HepG2 (cell line): ENCODE results near the gene CFAP221. TPM values are rescaled to one million over a fixed set of nuclear protein-coding genes. Genes with fewer than 3 reads are reported as not detected.

Experiments
- ATAC-seq: fragments of 200-7000 bp; cut with Tn5 transposase; 3 replicates; pipeline ENCODE4 v1.9.1; 2020; ENCODE audit warnings: mild to moderate bottlenecking, moderate library complexity
- BruUV-seq: library from RNA; stranded (reverse); fragments of 400-500 nt; replicated peaks from 2 replicates; lab custom pipeline; 2021; lab: Mats Ljungman, UMichigan
- CTCF ChIA-PET: fragments of 300-600 bp; formaldehyde crosslinking; extraction: SDS; loops from one replicate; lab custom pipeline; 2021; ENCODE audit warnings: low total read pairs, inconsistent platforms, low intra/inter-chr PET ratio; lab: Yijun Ruan, JAX
- POLR2A ChIA-PET: fragments of 350-600 bp; sonication (Branson Sonifier 250); formaldehyde crosslinking; loops from one replicate; lab custom pipeline; 2020; ENCODE audit warnings: antibody characterized with exemption, inconsistent platforms; lab: Yijun Ruan, JAX
- DNase-seq: peaks from one replicate; pipeline ENCODE4 v3.0.0-alpha.2; 2015; ENCODE audit warnings: low spot score
- FAIRE-seq: peaks from 3 replicates; lab custom pipeline; 2011; peaks lifted over from hg19 to GRCh38; lab: Jason Lieb, UNC
- H2AFZ ChIP-seq: one replicate; pipeline ENCODE4 v1.6.1; 2011; ENCODE audit warnings: low read length, inconsistent platforms
- H3K27ac ChIP-seq: fragments of 300-600 bp; 3 replicates; pipeline ENCODE4 v1.8.0; 2011; ENCODE audit warnings: mixed run types, mild to moderate bottlenecking, mixed read lengths, low read length, inconsistent platforms; ENCODE audit not compliant: insufficient read depth; ENCODE audit errors: extremely low read length
- H3K27me3 ChIP-seq, 2 experiments: fragments of 200-600 bp in 1 of 2; 2 replicates in 1 of 2; 3 replicates in 1 of 2; pipeline versions ENCODE4 v1.6.0 to v1.8.0; 2011; ENCODE audit warnings: low read length in 2 of 2, mild to moderate bottlenecking in 2 of 2, moderate library complexity in 2 of 2, inconsistent platforms in 1 of 2; ENCODE audit not compliant: insufficient read depth in 2 of 2, control insufficient read depth in 1 of 2
- H3K36me3 ChIP-seq, 2 experiments: fragments of 200-600 bp in 1 of 2; replicated peaks in 1 of 2; 2 replicates in 1 of 2; 3 replicates in 1 of 2; pipeline versions ENCODE4 v1.5.1 to v1.8.0; 2011; ENCODE audit warnings: low read length in 2 of 2, inconsistent platforms in 1 of 2; ENCODE audit not compliant: insufficient read depth in 2 of 2, control insufficient read depth in 1 of 2
- H3K4me1 ChIP-seq: 2 replicates; pipeline ENCODE4 v1.5.1; 2012; ENCODE audit warnings: low read length, inconsistent platforms; ENCODE audit not compliant: insufficient read depth
- H3K4me2 ChIP-seq: 2 replicates; pipeline ENCODE4 v1.6.0; 2011; ENCODE audit warnings: low read depth, low read length, inconsistent platforms
- H3K4me3 ChIP-seq, 3 experiments: fragments of 200-600 bp in 1 of 3; sonication (generic), shearing (Covaris generic) in 1 of 3; replicated peaks in 1 of 3; 2 replicates each; pipeline ENCODE4 v1.5.1; 2011 to 2016; ENCODE audit warnings: low read length in 3 of 3, inconsistent platforms in 2 of 3, low read depth in 2 of 3, mild to moderate bottlenecking in 2 of 3, control low read depth in 1 of 3, mixed read lengths in 1 of 3; ENCODE audit not compliant: insufficient read depth in 1 of 3
- H3K79me2 ChIP-seq: one replicate; pipeline ENCODE4 v1.6.1; 2011; ENCODE audit warnings: low read length, inconsistent platforms; ENCODE audit not compliant: insufficient read depth
- H3K9ac ChIP-seq: 2 replicates; pipeline ENCODE4 v1.6.0; 2011; ENCODE audit warnings: mild to moderate bottlenecking, low read depth, low read length, inconsistent platforms; ENCODE audit not compliant: insufficient read depth
- H3K9me3 ChIP-seq: 2 replicates; pipeline ENCODE4 v1.5.1; 2012; ENCODE audit warnings: mild to moderate bottlenecking, low read length
- H4K20me1 ChIP-seq: 2 replicates; pipeline ENCODE4 v1.6.0; 2011; ENCODE audit warnings: inconsistent platforms, mild to moderate bottlenecking, low read length, moderate library complexity; ENCODE audit not compliant: insufficient read depth
- HES4 ChIP-seq: sonication (generic); formaldehyde crosslinking; IDR thresholded peaks from 2 replicates; pipeline ENCODE4 v1.9.0; 2021; ENCODE audit warnings: mild to moderate bottlenecking, missing genetic modification reagents, borderline replicate concordance
- KLF9 ChIP-seq: IDR thresholded peaks from 2 replicates; pipeline ENCODE4 v1.6.1; 2016; ENCODE audit warnings: low read depth
- PCBP2 ChIP-seq: fragments of 200-400 bp; formaldehyde crosslinking; optimal IDR thresholded peaks from 2 replicates; pipeline ENCODE3; 2018; ENCODE audit warnings: low read length, low read depth; ENCODE audit not compliant: poor library complexity, severe bottlenecking
- THAP11 ChIP-seq: IDR thresholded peaks from 2 replicates; pipeline ENCODE4 v1.6.1; 2016; ENCODE audit warnings: missing biosample characterization, missing genetic modification reagents
- ZFP36 ChIP-seq: fragments of 150-350 bp; IDR thresholded peaks from 2 replicates; pipeline ENCODE4 v1.6.1; 2018; ENCODE audit warnings: borderline replicate concordance, low read length, low read depth; ENCODE audit not compliant: partially characterized antibody
- ZNF230 ChIP-seq: sonication (generic); formaldehyde crosslinking; IDR thresholded peaks from 2 replicates; pipeline ENCODE4 v1.4.0; 2020; ENCODE audit warnings: mild to moderate bottlenecking, missing genetic modification reagents
- ZNF232 ChIP-seq: sonication (generic); formaldehyde crosslinking; IDR thresholded peaks from 2 replicates; pipeline ENCODE4 v1.4.0; 2020; ENCODE audit warnings: missing genetic modification reagents, borderline replicate concordance
- ZNF503 ChIP-seq: sonication (generic); formaldehyde crosslinking; IDR thresholded peaks from 2 replicates; pipeline ENCODE4 v1.4.0; 2020; ENCODE audit warnings: missing genetic modification reagents
- ZNF639 ChIP-seq: conservative IDR thresholded peaks from 2 replicates; pipeline ENCODE4 v1.6.1; 2018; ENCODE audit warnings: missing genetic modification reagents
- ZNF703 ChIP-seq: sonication (generic); formaldehyde crosslinking; IDR thresholded peaks from 2 replicates; pipeline ENCODE4 v1.5.1; 2020; ENCODE audit warnings: missing genetic modification reagents, mild to moderate bottlenecking, moderate library complexity, borderline replicate concordance
- ZNF782 ChIP-seq: sonication (generic); formaldehyde crosslinking; IDR thresholded peaks from 2 replicates; pipeline ENCODE4 v1.4.0; 2020; ENCODE audit warnings: missing genetic modification reagents, mild to moderate bottlenecking, borderline replicate concordance
- ZNF816 ChIP-seq: sonication (generic); formaldehyde crosslinking; IDR thresholded peaks from 2 replicates; pipeline ENCODE4 v1.8.0; 2022; ENCODE audit warnings: missing genetic modification reagents, mild to moderate bottlenecking, borderline replicate concordance
- ZXDC ChIP-seq: sonication (generic); formaldehyde crosslinking; IDR thresholded peaks from 2 replicates; pipeline ENCODE4 v1.5.0; 2020; ENCODE audit warnings: mild to moderate bottlenecking, missing genetic modification reagents
- WGBS: methylation state at CpG from one replicate; pipeline ENCODE4 v1.1.6; 2017; ENCODE audit warnings: low lambda C conversion rate; 5-methylcytosine and 5-hydroxymethylcytosine counted together
- in situ Hi-C: cut with HindIII; loops from 2 replicates; pipeline ENCODE4 v1.10.0; 2017; ENCODE audit warnings: low pct_unique_long_range_greater_than_20kb; ENCODE audit not compliant: extremely low pct_ligation_motif_present
- intact Hi-C: fragments of 100-400 bp; cut with micrococcal nuclease; formaldehyde crosslinking; loops from one replicate; pipeline ENCODE4 v1.10.0; 2022; ENCODE audit not compliant: unreplicated experiment
- polyA plus RNA-seq, 8 experiments: library from polyadenylated mRNA; depleted of rRNA in 3 of 8; stranded (reverse) in 7 of 8; unstranded in 1 of 8; fragments of >200 nt; fragmentation: Illumina TruSeq in 4 of 8; extraction: Trizol in 4 of 8; gene quantifications; 2 replicates each; pipeline versions ENCODE4 v1.2.1 to v1.2.3, GENCODE V29; 2011 to 2016; ENCODE audit warnings: low read depth in 4 of 8, missing spikeins in 1 of 8, mixed read lengths in 1 of 8; ENCODE audit not compliant: insufficient read depth in 1 of 8
- total RNA-seq, 5 experiments: library from RNA; depleted of rRNA; stranded (reverse); fragments of >200 nt; fragmentation: Illumina TruSeq; extraction: Trizol; gene quantifications; 2 replicates each; pipeline ENCODE4 v1.2.3, GENCODE V29; 2016; ENCODE audit warnings: low read depth in 1 of 5

Gene CFAP221
- total and polyA plus RNA-seq, 2 of the 13 experiments (the other 11 are each of a cell fraction or from before 2014, with no cell fraction given) = not detected

GRCh38 chr2:119701352-119701751 lies 157.1 kb downstream of the CFAP221 start:
- FAIRE-seq (no peak), ATAC-seq (no peak), DNase-seq (no peak)
- in situ Hi-C loops (loop anchor here (5.0 to 10.0 kb wide), 2 partner anchors 126 to 473 kb away; no protein-coding TSS in a partner anchor), intact Hi-C loops (no loop called here)
- WGBS = 52% methylated on average over 12 of the region's 12 CpGs
- Histone ChIP-seq H3K4me1 (peaks cover 60% of the 10 kb centered on the region), H3K27me3 (peaks cover 2 to 4% of the 10 kb centered on the region in 2 experiments; a peak in 2 of 5 replicates), H3K9ac (peak overlapping the region; percentile 1; the same call in 1 of the 2 replicates), H3K4me2 (peak overlapping the region; percentile 54; the same call in 1 of the 2 replicates), H3K36me3 (no peaks in the 10 kb centered on the region), H3K27ac (no peak overlapping the region), H3K79me2 (no peaks in the 10 kb centered on the region), H3K4me3 (0 out of 6 replicates have a peak overlapping the region, but pooled peaks of 1 of the 3 experiments have one; percentile 4), H4K20me1 (no peaks in the 10 kb centered on the region), H2AFZ (no peak overlapping the region), H3K9me3 (peaks cover 9% of the 10 kb centered on the region; the same call in 1 of the 2 replicates)
- ChIA-PET POLR2A (interaction anchor here (1.0 to 1.8 kb wide), 2 partner anchors 18 to 23 kb away, joined by 4 to 7 read pairs; partner anchors contain the start of gene TMEM177), CTCF (no interaction called here)
- BruUV-seq = no TSS peak
- TF ChIP-seq ZNF230 (CRISPR knock-in tag) (no peak), ZNF816 (no peak), ZXDC (CRISPR knock-in tag) (no peak), ZNF232 (CRISPR knock-in tag) (no peak), ZNF503 (CRISPR knock-in tag) (no peak), ZNF782 (CRISPR knock-in tag) (no peak), ZNF639 (CRISPR knock-in tag) (no peak), HES4 (no peak), PCBP2 (no peak), ZNF703 (no peak), THAP11 (CRISPR knock-in tag) (no peak), ZFP36 (no peak), KLF9 (CRISPR knock-in tag) (no peak)
